B cell (primary cell): ENCODE results near the gene ENOX1. TPM values are rescaled to one million over a fixed set of nuclear protein-coding genes. Genes with fewer than 3 reads are reported as not detected.

ENCODE experiments used
- ATAC-seq: fragments of 200-7000 bp; cut with Tn5 transposase; one replicate; pipeline ENCODE4 v1.10.0; 2021; ENCODE audit warnings: low read depth, mild to moderate bottlenecking, moderate number of reproducible peaks, moderate library complexity
- CTCF ChIA-PET: fragments of 350-600 bp; sonication (Branson Sonifier 250); formaldehyde crosslinking; loops from one replicate; lab custom pipeline; 2021; ENCODE audit warnings: antibody characterized with exemption, inconsistent platforms; lab: Charles Lee
- POLR2A ChIA-PET: fragments of 350-600 bp; sonication (Branson Sonifier 250); formaldehyde crosslinking; loops from one replicate; lab custom pipeline; 2021; ENCODE audit warnings: antibody characterized with exemption; lab: Charles Lee
- DNase-seq: peaks from one replicate; pipeline ENCODE4 v3.0.0; 2013
- H2AFZ ChIP-seq: 2 replicates; pipeline ENCODE4 v1.6.1; 2012; ENCODE audit warnings: mild to moderate bottlenecking, low read depth, low read length; ENCODE audit not compliant: insufficient read depth, poor library complexity, severe bottlenecking
- H3K27ac ChIP-seq, 2 donors: 1 replicate in 1 of 2; 2 replicates in 1 of 2; pipeline ENCODE4 v1.5.1; 2012 to 2013; ENCODE audit warnings: low read length in 2 of 2, mild to moderate bottlenecking in 2 of 2, moderate library complexity in 1 of 2
- H3K27me3 ChIP-seq, 4 experiments: fragments of 200-600 bp in 1 of 4; sonication (generic) in 1 of 4; replicated peaks in 1 of 4; 1 replicate in 2 of 4; 2 replicates in 2 of 4; pipeline versions ENCODE4 v1.6.1 to v1.7.0; 2013 to 2016; ENCODE audit warnings: low read length in 3 of 4, mild to moderate bottlenecking in 2 of 4, mixed read lengths in 1 of 4, moderate library complexity in 1 of 4; ENCODE audit not compliant: insufficient read depth in 4 of 4, control insufficient read depth in 3 of 4; ENCODE audit errors: control extremely low read depth in 1 of 4
- H3K36me3 ChIP-seq, 2 experiments: replicated peaks in 1 of 2; 1 replicate in 1 of 2; 2 replicates in 1 of 2; pipeline versions ENCODE4 v1.6.1 to v1.7.1; 2013; ENCODE audit warnings: low read length in 1 of 2; ENCODE audit not compliant: insufficient read depth in 2 of 2, control insufficient read depth in 1 of 2; ENCODE audit errors: control extremely low read depth in 1 of 2, extremely low read depth in 1 of 2
- H3K4me1 ChIP-seq, 2 donors: fragments of 200-600 bp in 1 of 2; sonication (generic) in 1 of 2; 1 replicate in 1 of 2; 2 replicates in 1 of 2; pipeline versions ENCODE4 v1.5.1 to v1.6.1; 2013 to 2017; ENCODE audit warnings: low read length in 2 of 2; ENCODE audit not compliant: control insufficient read depth in 2 of 2, insufficient read depth in 2 of 2
- H3K4me2 ChIP-seq: replicated peaks from 2 replicates; pipeline ENCODE3; 2012; ENCODE audit warnings: mild to moderate bottlenecking, low read depth, low read length; ENCODE audit not compliant: poor library complexity, severe bottlenecking
- H3K4me3 ChIP-seq, 5 experiments: fragments of 200-600 bp in 1 of 5; sonication (generic) in 1 of 5; 1 replicate in 3 of 5; 2 replicates in 2 of 5; pipeline versions ENCODE4 v1.5.1 to v1.7.0; 2011 to 2016; ENCODE audit warnings: low read length in 4 of 5, mild to moderate bottlenecking in 4 of 5, low read depth in 2 of 5, control low read depth in 1 of 5, moderate library complexity in 1 of 5; ENCODE audit not compliant: insufficient read depth in 1 of 5; ENCODE audit errors: control extremely low read depth in 1 of 5, extremely low read depth in 1 of 5
- H3K79me2 ChIP-seq: fragments of 200-600 bp; sonication (generic); one replicate; pipeline ENCODE4 v1.6.0; 2016; ENCODE audit warnings: low read length; ENCODE audit not compliant: control insufficient read depth, insufficient read depth
- H3K9ac ChIP-seq: fragments of 200-600 bp; sonication (generic); 2 replicates; pipeline ENCODE4 v1.6.1; 2017; ENCODE audit warnings: mild to moderate bottlenecking, low read length, moderate library complexity
- H3K9me3 ChIP-seq, 3 donors: one replicate each; pipeline versions ENCODE4 v1.6.1 to v1.7.1; 2013; ENCODE audit warnings: low read length in 2 of 3; ENCODE audit not compliant: control insufficient read depth in 2 of 3, insufficient read depth in 1 of 3; ENCODE audit errors: control extremely low read depth in 1 of 3
- H4K20me1 ChIP-seq: 2 replicates; pipeline ENCODE4 v1.6.0; 2012; ENCODE audit warnings: mild to moderate bottlenecking, low read length; ENCODE audit not compliant: insufficient read depth, control insufficient read depth, poor library complexity, severe bottlenecking
- H3K27ac Mint-ChIP-seq: one replicate; pipeline ENCODE4 v1.8.0; 2021; ENCODE audit warnings: mixed read lengths
- H3K27me3 Mint-ChIP-seq: one replicate; pipeline ENCODE4 v1.8.0; 2021; ENCODE audit warnings: mixed read lengths
- H3K4me1 Mint-ChIP-seq: one replicate; pipeline ENCODE4 v1.8.0; 2021; ENCODE audit warnings: mixed read lengths
- H3K4me3 Mint-ChIP-seq: one replicate; pipeline ENCODE4 v1.8.0; 2021; ENCODE audit warnings: mixed read lengths
- H3K9me3 Mint-ChIP-seq: one replicate; pipeline ENCODE4 v1.8.0; 2022; ENCODE audit warnings: mixed read lengths; ENCODE audit not compliant: insufficient read depth
- CTCF ChIP-seq: fragments of 200-600 bp; IDR thresholded peaks from one replicate; pipeline ENCODE4 v1.8.0; 2022; ENCODE audit warnings: antibody characterized with exemption, mild to moderate bottlenecking
- EZH2 ChIP-seq: IDR thresholded peaks from 2 replicates; pipeline ENCODE4 v1.6.1; 2012; ENCODE audit warnings: borderline replicate concordance, low read depth, mild to moderate bottlenecking, moderate library complexity, low read length; ENCODE audit not compliant: insufficient read depth, poor library complexity, severe bottlenecking
- WGBS: methylation state at CpG from one replicate; pipeline ENCODE4 v1.1.5; 2013; ENCODE audit warnings: missing lambda C conversion rate; ENCODE audit not compliant: insufficient coverage; 5-methylcytosine and 5-hydroxymethylcytosine counted together
- intact Hi-C: fragments of 100-400 bp; cut with micrococcal nuclease; formaldehyde crosslinking; loops from one replicate; pipeline ENCODE4 v1.10.0; 2022
- polyA plus RNA-seq: library from polyadenylated mRNA; depleted of rRNA; stranded (reverse); fragments of >200 nt; gene quantifications from 2 replicates; pipeline ENCODE4 v1.2.3, GENCODE V29; 2012
- total RNA-seq, 2 donors: library from RNA; stranded (reverse); fragments of 120-200 nt in 1 of 2; gene quantifications; 1 replicate in 1 of 2; 2 replicates in 1 of 2; pipeline versions ENCODE4 v1.2.3 to v1.2.4, GENCODE V29; 2013 to 2022

Gene ENOX1
- total and polyA plus RNA-seq, 2 donors (not counting 1 experiment from before 2014, with no cell fraction given), result not detected

DNA sequence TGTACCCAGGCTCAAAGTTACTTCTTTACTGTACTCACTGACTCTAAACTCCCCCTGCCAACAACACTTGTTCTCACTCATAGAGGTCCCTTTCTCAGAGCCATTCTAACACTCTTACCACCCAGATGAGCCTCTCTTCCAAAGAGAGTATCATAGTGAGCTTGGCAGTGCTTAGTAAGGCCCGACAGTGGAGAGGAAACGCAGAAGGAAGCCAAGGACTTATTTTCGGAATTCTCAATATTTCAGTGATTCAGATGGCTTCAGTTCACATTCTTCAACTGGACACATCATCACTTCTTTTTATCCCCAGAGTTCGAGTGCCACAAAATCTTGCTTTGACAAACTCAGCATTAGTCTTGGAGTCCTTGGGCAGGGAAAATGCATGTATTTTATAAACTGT is 477.5 kb downstream of the ENOX1 start:
- POLR2A ChIA-PET, result no interaction called here
- Histone ChIP-seq H3K36me3 (no peaks in the 10 kb centered on the region), H3K4me1 (peaks cover 11 to 12% of the 10 kb centered on the region in 2 donors), H4K20me1 (no peaks in the 10 kb centered on the region), H3K27ac (no peak overlapping the region), H3K9ac (no peak overlapping the region), H3K9me3 (no peaks in the 10 kb centered on the region), H3K79me2 (no peaks in the 10 kb centered on the region), H2AFZ (no peak overlapping the region), H3K4me3 (no peak overlapping the region), H3K27me3 (no peaks in the 10 kb centered on the region), H3K4me2 (no peak overlapping the region)
- no peak for ATAC-seq
- TF ChIP-seq EZH2 (no peak), CTCF (no peak)
- intact Hi-C loops, result no loop called here
- no CpG with 5 or more reads among the region's 4 CpGs for WGBS
- Mint-ChIP-seq H3K4me3 (no peak overlapping the region), H3K27me3 (peaks cover 9% of the 10 kb centered on the region), H3K27ac (no peak overlapping the region), H3K9me3 (no peaks in the 10 kb centered on the region), H3K4me1 (peaks cover 10% of the 10 kb centered on the region)
- no peak for DNase-seq
- CTCF ChIA-PET, result interaction anchor here (0.6 kb wide), 1 partner anchor 12 kb away, joined by 3 read pairs; no protein-coding TSS in a partner anchor

- Histone ChIP-seq H3K27ac (no peak overlapping the region), H3K9me3 (no peaks in the 10 kb centered on the region), H3K36me3 (no peaks in the 10 kb centered on the region), H2AFZ (peak overlapping the region; percentile 47), H3K27me3 (no peaks in the 10 kb centered on the region), H4K20me1 (no peaks in the 10 kb centered on the region), H3K4me1 (peaks cover 11 to 12% of the 10 kb centered on the region in 2 donors), H3K4me2 (peak overlapping the region; percentile 50), H3K9ac (peak overlapping the region; percentile 0), H3K79me2 (no peaks in the 10 kb centered on the region), H3K4me3 (peak overlapping the region in 1 of 5 experiments; percentile 5)
- Mint-ChIP-seq H3K9me3 (no peaks in the 10 kb centered on the region), H3K27ac (peak overlapping the region; percentile 26), H3K4me3 (peak overlapping the region; percentile 54), H3K4me1 (peaks cover 10% of the 10 kb centered on the region), H3K27me3 (peaks cover 12% of the 10 kb centered on the region)
- peak; percentile 29 for DNase-seq
- ATAC-seq, result peak; percentile 58
- ChIA-PET CTCF (no interaction called here), POLR2A (no interaction called here)
- intact Hi-C loops, result no loop called here
- 17% methylated on average over 3 of the region's 7 CpGs for WGBS
- TF ChIP-seq CTCF (no peak), EZH2 (no peak)
Observed at GRCh38 chr13:43307921-43308433, 478.8 kb downstream of the ENOX1 start.
